GM23248 (cell line): ENCODE data around the gene NEURL2.

Experiments
- EZH2 ChIP-seq: fragments of 200-600 bp; sonication (generic); IDR thresholded peaks from 2 replicates; pipeline ENCODE4 v1.6.1; 2018; ENCODE audit warnings: antibody characterized with exemption, mild to moderate bottlenecking; ENCODE audit not compliant: insufficient read depth, poor library complexity, severe bottlenecking
- EZH2phosphoT487 ChIP-seq: fragments of 200-600 bp; sonication (generic); IDR thresholded peaks from 2 replicates; pipeline ENCODE4 v1.6.1; 2018; ENCODE audit warnings: antibody characterized with exemption, moderate library complexity, mild to moderate bottlenecking, low read depth; ENCODE audit not compliant: insufficient read depth

DNA sequence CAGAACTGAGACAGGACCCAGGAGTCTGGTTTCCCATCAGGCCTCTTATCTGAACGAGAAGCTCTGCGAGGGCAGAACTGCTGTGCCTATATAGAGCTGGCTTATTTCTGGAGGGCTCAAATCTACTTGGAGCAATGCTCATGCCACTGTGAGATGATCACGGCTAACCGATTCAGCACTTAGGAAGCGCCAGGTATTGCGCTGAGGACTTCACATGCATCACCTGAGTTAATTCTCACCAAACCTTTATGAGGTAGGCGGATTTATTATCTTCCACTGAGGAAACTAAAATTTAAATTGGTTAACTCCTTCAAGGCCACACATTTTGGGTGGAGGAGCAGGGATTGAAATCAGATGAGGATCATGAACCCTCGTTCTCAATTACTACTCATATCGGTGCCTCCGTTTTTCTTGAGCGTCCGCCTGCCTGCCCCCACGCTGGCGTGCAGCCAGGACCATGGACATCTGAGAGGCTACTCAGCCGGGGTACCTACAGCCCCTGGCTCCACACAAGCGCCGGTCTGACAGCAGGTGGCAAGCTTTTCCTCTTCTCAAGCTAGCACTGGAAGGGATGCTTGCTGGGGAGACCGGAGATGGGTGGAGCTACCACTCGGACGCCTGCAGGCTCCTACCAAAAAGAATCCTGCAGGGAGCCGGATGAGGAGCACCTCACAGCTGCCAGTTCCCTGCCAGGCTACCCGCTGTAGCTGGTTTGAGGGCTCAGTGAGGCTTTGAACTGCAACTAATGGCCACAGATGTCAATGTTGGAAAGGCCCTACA lies 42.4 kb upstream of the NEURL2 start:
- no peak for TF ChIP-seq EZH2
- TF ChIP-seq EZH2phosphoT487 = no peak
